Measurements from ENCODE around the gene ZMPSTE24. TPM values are rescaled to one million over a fixed set of nuclear protein-coding genes. Genes with fewer than 3 reads are reported as not detected.

Gene ZMPSTE24
- total and polyA plus RNA-seq, 2 of the 4 experiments (the other 2 are of a cell fraction) = 21.0 to 28.9 TPM

DNA sequence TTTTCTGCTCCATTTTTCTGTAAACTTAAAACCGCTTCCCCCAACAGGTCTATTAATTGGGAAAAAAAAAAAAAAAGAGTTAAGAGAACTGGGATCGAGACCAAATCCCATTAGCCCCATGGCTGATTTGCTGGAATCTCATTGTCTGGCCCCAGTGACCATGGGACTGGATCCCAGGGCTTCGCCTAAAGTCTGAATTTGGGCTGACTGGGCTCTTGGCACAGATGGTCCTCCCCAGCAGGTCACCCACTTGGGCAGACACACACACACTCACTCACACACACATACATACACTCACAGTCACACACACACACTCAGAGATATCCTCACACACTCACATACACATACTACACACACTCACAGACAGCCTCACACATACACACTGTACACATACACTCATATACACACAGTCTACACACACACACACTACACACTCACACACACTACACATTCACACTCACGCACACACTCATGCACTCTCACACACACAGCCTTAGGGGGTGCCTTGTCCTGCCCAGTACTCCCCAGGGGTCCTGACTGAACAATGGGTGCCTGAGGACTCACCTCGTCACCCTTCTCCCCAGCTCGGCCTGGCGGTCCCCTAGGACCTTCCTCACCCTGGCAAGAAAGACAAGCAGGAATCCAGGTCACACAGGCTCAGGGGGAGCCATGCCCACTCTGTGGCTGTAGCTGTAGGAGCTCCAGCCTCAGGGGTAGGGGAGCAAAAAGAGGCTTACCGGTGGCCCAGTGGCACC is 51.5 kb downstream of the ZMPSTE24 start:
- no peak overlapping the region for H3K18ac ChIP-seq (ENCODE audit: low read depth, low read length)
- H3K9ac ChIP-seq (ENCODE audit: low read depth, low read length) = no peak overlapping the region
- H3K79me1 ChIP-seq (ENCODE audit: low read depth in 1 of 2, low read length in 2 of 2) = no peaks in the 10 kb centered on the region
- no peak overlapping the region for H3K4me2 ChIP-seq (ENCODE audit: low read depth, low read length)
- no peaks in the 10 kb centered on the region for H3K9me3 ChIP-seq (ENCODE audit: control insufficient read depth, insufficient read depth, low read length)
- POLR2A ChIA-PET (ENCODE audit: unreplicated experiment) = no interaction called here
- H3K9me1 ChIP-seq (ENCODE audit: insufficient read depth, low read length) = peaks cover 3% of the 10 kb centered on the region; the same call in 1 of the 2 replicates
- H2AFZ ChIP-seq (replicated peaks; ENCODE audit: low read length, poor library complexity) = no peak overlapping the region
- no TSS peak for BruUV-seq (replicated peaks)
- H2BK5ac ChIP-seq (ENCODE audit: low read depth, low read length, poor library complexity, severe bottlenecking) = peak overlapping the region; percentile 56
- no peak overlapping the region for H4K91ac ChIP-seq (ENCODE audit: insufficient read depth, low read depth, low read length)
- H3K27me3 ChIP-seq (ENCODE audit: control insufficient read depth, insufficient read depth, low read length) = no peaks in the 10 kb centered on the region
- H3K4me3 ChIP-seq (ENCODE audit: insufficient read depth, low read depth, low read length) = no peak overlapping the region
- in situ Hi-C loops (cut with MboI; ENCODE audit: low sequenced_read_pairs) (no loop called here), dilution Hi-C loops (cut with HindIII; ENCODE audit: low sequenced_read_pairs, unreplicated experiment) (no loop called here), intact Hi-C loops (cut with micrococcal nuclease) (no loop called here)
- peaks cover 6% of the 10 kb centered on the region; the same call in 1 of the 2 replicates for H3K4me1 ChIP-seq (ENCODE audit: control insufficient read depth, insufficient read depth, low read length)
- TF ChIP-seq, protein P1, sequence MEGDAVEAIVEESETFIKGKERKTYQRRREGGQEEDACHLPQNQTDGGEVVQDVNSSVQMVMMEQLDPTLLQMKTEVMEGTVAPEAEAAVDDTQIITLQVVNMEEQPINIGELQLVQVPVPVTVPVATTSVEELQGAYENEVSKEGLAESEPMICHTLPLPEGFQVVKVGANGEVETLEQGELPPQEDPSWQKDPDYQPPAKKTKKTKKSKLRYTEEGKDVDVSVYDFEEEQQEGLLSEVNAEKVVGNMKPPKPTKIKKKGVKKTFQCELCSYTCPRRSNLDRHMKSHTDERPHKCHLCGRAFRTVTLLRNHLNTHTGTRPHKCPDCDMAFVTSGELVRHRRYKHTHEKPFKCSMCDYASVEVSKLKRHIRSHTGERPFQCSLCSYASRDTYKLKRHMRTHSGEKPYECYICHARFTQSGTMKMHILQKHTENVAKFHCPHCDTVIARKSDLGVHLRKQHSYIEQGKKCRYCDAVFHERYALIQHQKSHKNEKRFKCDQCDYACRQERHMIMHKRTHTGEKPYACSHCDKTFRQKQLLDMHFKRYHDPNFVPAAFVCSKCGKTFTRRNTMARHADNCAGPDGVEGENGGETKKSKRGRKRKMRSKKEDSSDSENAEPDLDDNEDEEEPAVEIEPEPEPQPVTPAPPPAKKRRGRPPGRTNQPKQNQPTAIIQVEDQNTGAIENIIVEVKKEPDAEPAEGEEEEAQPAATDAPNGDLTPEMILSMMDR (conservative IDR thresholded peaks at IDR 0.05; ENCODE audit: low read depth, low read length) = no peak
- TF ChIP-seq MAZ (IDR thresholded peaks at IDR 0.05; ENCODE audit: borderline replicate concordance, low read depth, low read length) (no peak), BHLHE40 (IDR thresholded peaks at IDR 0.05; ENCODE audit: low read depth, low read length) (no peak), RAD21 (IDR thresholded peaks at IDR 0.05; ENCODE audit: low read length) (no peak)
- CTCF ChIA-PET = no interaction called here
- no peak overlapping the region for H3K27ac ChIP-seq (ENCODE audit: insufficient read depth, low read length)
- H2BK15ac ChIP-seq (ENCODE audit: low read depth, low read length) = no peak overlapping the region
- ATAC-seq (ENCODE audit: low read depth) = no peak
- H3K4ac ChIP-seq (ENCODE audit: low read depth, low read length) = no peak overlapping the region
- no peak overlapping the region for H2BK120ac ChIP-seq (ENCODE audit: low read depth, low read length)
- no peak overlapping the region for H2BK20ac ChIP-seq (ENCODE audit: low read depth, low read length)
- no peaks in the 10 kb centered on the region for H3K36me3 ChIP-seq (ENCODE audit: control insufficient read depth, insufficient read depth, low read length)
- no peak overlapping the region for H4K5ac ChIP-seq (ENCODE audit: low read depth, low read length)
- no peak for DNase-seq
- no peak overlapping the region for H4K8ac ChIP-seq (ENCODE audit: low read depth in 2 of 2, low read length in 2 of 2)
- H2AK9ac ChIP-seq (replicated peaks; ENCODE audit: low read depth, low read length, poor library complexity) = peak overlapping the region; percentile 67
- no peak overlapping the region for H3K23ac ChIP-seq (ENCODE audit: low read depth, low read length)
- no peak overlapping the region for H3K56ac ChIP-seq (ENCODE audit: extremely low read depth, insufficient read depth, low read length)
- H3K14ac ChIP-seq (replicated peaks; ENCODE audit: low read depth, low read length) = no peak overlapping the region
- WGBS, 2 experiments (ENCODE audit: extremely low coverage in 2 of 2, insufficient read length in 1 of 2) = 93% methylated on average over 5 of the region's 8 CpGs; no CpG with 5 or more reads in 1 of the 2 experiments
- no peak overlapping the region; the same call in 1 of the 2 replicates for H2AK5ac ChIP-seq (ENCODE audit: low read depth, low read length)
- H4K20me1 ChIP-seq (ENCODE audit: insufficient read depth, low read length) = no peaks in the 10 kb centered on the region
